Right atrium auricular region (tissue), 2 donors: ENCODE data around the gene CYTH1. TPM values are rescaled to one million over a fixed set of nuclear protein-coding genes. Genes with fewer than 3 reads are reported as not detected.

Experiments used
- DNase-seq: peaks from one replicate; pipeline ENCODE4 v3.0.0-alpha.2; 2019; ENCODE audit warnings: low spot score
- H3K27ac ChIP-seq, 2 donors: fragments of 200-600 bp; sonication (generic); 1 replicate in 1 of 2; 2 replicates in 1 of 2; pipeline ENCODE4 v1.5.1; 2016 to 2019
- H3K27me3 ChIP-seq, 2 donors: fragments of 200-600 bp; sonication (generic); one replicate each; pipeline versions ENCODE4 v1.5.1 to v1.6.0; 2017 to 2019
- H3K36me3 ChIP-seq: fragments of 200-600 bp; sonication (generic); one replicate; pipeline ENCODE4 v1.5.1; 2016
- H3K4me1 ChIP-seq, 2 donors: fragments of 200-600 bp; sonication (generic); one replicate each; pipeline versions ENCODE4 v1.5.1 to v1.6.0; 2017 to 2019
- H3K4me3 ChIP-seq, 2 donors: fragments of 200-600 bp; sonication (generic); 1 replicate in 1 of 2; 2 replicates in 1 of 2; pipeline ENCODE4 v1.5.1; 2017 to 2019; ENCODE audit warnings: mild to moderate bottlenecking in 1 of 2, moderate library complexity in 1 of 2
- H3K9me3 ChIP-seq, 2 donors: fragments of 200-600 bp; sonication (generic); one replicate each; pipeline ENCODE4 v1.5.1; 2019
- CTCF ChIP-seq, 2 donors: fragments of 200-600 bp; sonication (generic); IDR thresholded peaks; one replicate each; pipeline ENCODE4 v1.5.1; 2019; ENCODE audit warnings: antibody characterized with exemption in 2 of 2
- total RNA-seq, 2 donors: library from RNA; depleted of rRNA; stranded (reverse); fragments of >200 nt; gene quantifications; one replicate each; pipeline ENCODE4 v1.1.0, GENCODE V29; 2016

Gene CYTH1
- total RNA-seq, 2 donors from 2014 or later, result 23.8 to 31.0 TPM

GRCh38 chr17:78650093-78650715 is 131.9 kb downstream of the CYTH1 start:
- no peak overlapping the region for H3K4me3 ChIP-seq
- DNase-seq, result no peak
- no peaks in the 10 kb centered on the region for H3K36me3 ChIP-seq
- TF ChIP-seq CTCF (IDR thresholded peaks at IDR 0.05), result no peak
- no peak overlapping the region for H3K27ac ChIP-seq
- H3K4me1 ChIP-seq, result peaks cover 0 to 13% of the 10 kb centered on the region in 2 donors
- no peaks in the 10 kb centered on the region for H3K27me3 ChIP-seq
- H3K9me3 ChIP-seq, result no peaks in the 10 kb centered on the region

GRCh38 chr17:78648293-78648692 is 133.8 kb downstream of the CYTH1 start:
- Histone ChIP-seq H3K4me1 (peaks cover 0 to 16% of the 10 kb centered on the region in 2 donors), H3K27ac (no peak overlapping the region), H3K4me3 (no peak overlapping the region), H3K27me3 (no peaks in the 10 kb centered on the region), H3K9me3 (no peaks in the 10 kb centered on the region), H3K36me3 (no peaks in the 10 kb centered on the region)
- DNase-seq, result no peak
- TF ChIP-seq CTCF (IDR thresholded peaks at IDR 0.05), result no peak

- DNase-seq, result no peak
- TF ChIP-seq CTCF (IDR thresholded peaks at IDR 0.05), result no peak
- peaks cover 0 to 16% of the 10 kb centered on the region in 2 donors for H3K4me1 ChIP-seq
- H3K9me3 ChIP-seq, result no peaks in the 10 kb centered on the region
- H3K4me3 ChIP-seq, result no peak overlapping the region
- peak overlapping the region in 1 of 2 donors; percentile 16 for H3K27ac ChIP-seq
- no peaks in the 10 kb centered on the region for H3K27me3 ChIP-seq
- no peaks in the 10 kb centered on the region for H3K36me3 ChIP-seq
Observed at GRCh38 chr17:78647032-78647431, 135.0 kb downstream of the CYTH1 start.

GRCh38 chr17:78645421-78646295 is 136.4 kb downstream of the CYTH1 start:
- Histone ChIP-seq H3K36me3 (no peaks in the 10 kb centered on the region), H3K27ac (peak overlapping the region; percentile 16 to 48), H3K4me3 (no peak overlapping the region), H3K4me1 (peaks cover 0 to 16% of the 10 kb centered on the region in 2 donors), H3K9me3 (no peaks in the 10 kb centered on the region), H3K27me3 (no peaks in the 10 kb centered on the region)
- no peak for TF ChIP-seq CTCF (IDR thresholded peaks at IDR 0.05)
- peak; percentile 88 for DNase-seq

GRCh38 chr17:78644931-78645351 is 137.1 kb downstream of the CYTH1 start:
- no peaks in the 10 kb centered on the region for H3K36me3 ChIP-seq
- no peak overlapping the region for H3K4me3 ChIP-seq
- no peak for DNase-seq
- no peak for TF ChIP-seq CTCF (IDR thresholded peaks at IDR 0.05)
- no peaks in the 10 kb centered on the region for H3K27me3 ChIP-seq
- no peak overlapping the region for H3K27ac ChIP-seq
- peaks cover 0 to 16% of the 10 kb centered on the region in 2 donors for H3K4me1 ChIP-seq
- H3K9me3 ChIP-seq, result no peaks in the 10 kb centered on the region
